Natural killer cell (primary cell): ENCODE measurements around the gene KIF2A. TPM values are rescaled to one million over a fixed set of nuclear protein-coding genes. Genes with fewer than 3 reads are reported as not detected.

Experiments
- ATAC-seq, 3 donors: fragments of 150-1000 bp in 2 of 3; fragments of 200-7000 bp in 1 of 3; cut with Tn5 transposase; 1 replicate in 1 of 3; 2 replicates in 2 of 3; pipeline ENCODE4 v1.10.0; 2021; ENCODE audit warnings: mild to moderate bottlenecking in 2 of 3, moderate library complexity in 2 of 3
- DNase-seq, 2 donors: peaks; one replicate each; pipeline versions ENCODE4 v3.0.0 to v3.0.0-alpha.2; 2013 to 2021; ENCODE audit warnings: mixed read lengths in 1 of 2
- H3K27ac ChIP-seq: one replicate; pipeline ENCODE4 v1.5.1; 2013; ENCODE audit warnings: mild to moderate bottlenecking, low read length
- H3K27me3 ChIP-seq: one replicate; pipeline ENCODE4 v1.6.1; 2013; ENCODE audit warnings: low read length; ENCODE audit not compliant: control insufficient read depth, insufficient read depth
- H3K36me3 ChIP-seq: one replicate; pipeline ENCODE4 v1.6.1; 2013; ENCODE audit warnings: low read length; ENCODE audit not compliant: control insufficient read depth, insufficient read depth
- H3K4me1 ChIP-seq: one replicate; pipeline ENCODE4 v1.6.1; 2013; ENCODE audit warnings: low read length; ENCODE audit not compliant: control insufficient read depth, insufficient read depth
- H3K4me3 ChIP-seq: one replicate; pipeline ENCODE4 v1.5.1; 2013; ENCODE audit warnings: low read length
- H3K9me3 ChIP-seq: one replicate; pipeline ENCODE4 v1.6.1; 2013; ENCODE audit warnings: low read length; ENCODE audit not compliant: control insufficient read depth, insufficient read depth
- H3K27ac Mint-ChIP-seq, 2 donors: one replicate each; pipeline ENCODE4 v1.8.0; 2022; ENCODE audit warnings: mild to moderate bottlenecking in 2 of 2, mixed read lengths in 2 of 2, moderate library complexity in 1 of 2
- H3K27me3 Mint-ChIP-seq, 2 donors: one replicate each; pipeline ENCODE4 v1.8.0; 2022; ENCODE audit warnings: low read depth in 2 of 2, mixed read lengths in 2 of 2
- H3K36me3 Mint-ChIP-seq: one replicate; pipeline ENCODE4 v1.8.0; 2022; ENCODE audit warnings: mixed read lengths
- H3K4me1 Mint-ChIP-seq, 2 donors: one replicate each; pipeline ENCODE4 v1.8.0; 2022; ENCODE audit warnings: mixed read lengths in 2 of 2
- H3K4me3 Mint-ChIP-seq: one replicate; pipeline ENCODE4 v1.8.0; 2022; ENCODE audit warnings: mild to moderate bottlenecking, moderate library complexity, mixed read lengths
- H3K9me3 Mint-ChIP-seq, 2 donors: one replicate each; pipeline ENCODE4 v1.8.0; 2022; ENCODE audit warnings: mixed read lengths in 2 of 2
- CTCF ChIP-seq: fragments of 200-600 bp; IDR thresholded peaks from one replicate; pipeline ENCODE4 v1.8.0; 2022; ENCODE audit warnings: antibody characterized with exemption
- WGBS: methylation state at CpG from one replicate; pipeline ENCODE4 v1.1.7; 2013; ENCODE audit warnings: missing lambda C conversion rate; ENCODE audit not compliant: insufficient coverage; 5-methylcytosine and 5-hydroxymethylcytosine counted together
- intact Hi-C: fragments of 100-400 bp; cut with micrococcal nuclease; formaldehyde crosslinking; loops from one replicate; pipeline ENCODE4 v1.14.2; 2022
- total RNA-seq, 4 donors: library from RNA; stranded (reverse); fragments of 120-200 nt in 1 of 4; gene quantifications; one replicate each; pipeline versions ENCODE4 v1.2.3 to v1.2.4, GENCODE V29; 2013 to 2022

Gene KIF2A
- total RNA-seq, 3 donors from 2014 or later (not counting 1 experiment from before 2014, with no cell fraction given) = 80.4 to 95.2 (median 80.6) TPM

- Mint-ChIP-seq H3K36me3 (no peaks in the 10 kb centered on the region), H3K27me3 (no peaks in the 10 kb centered on the region), H3K4me3 (no peak overlapping the region), H3K4me1 (peaks cover 49 to 57% of the 10 kb centered on the region in 2 donors), H3K27ac (peak overlapping the region; percentile 79 to 84), H3K9me3 (no peaks in the 10 kb centered on the region)
- H3K36me3 ChIP-seq = no peaks in the 10 kb centered on the region
- H3K4me1 ChIP-seq = peaks cover 18% of the 10 kb centered on the region
- no peaks in the 10 kb centered on the region for H3K9me3 ChIP-seq
- H3K27ac ChIP-seq = no peak overlapping the region
- ATAC-seq (no peak), DNase-seq (no peak)
- no peaks in the 10 kb centered on the region for H3K27me3 ChIP-seq
- intact Hi-C loops = loop anchor here (5.0 kb wide), 1 partner anchor 34 kb away; the partner anchor contains the start of gene KIF2A
- H3K4me3 ChIP-seq = no peak overlapping the region
- TF ChIP-seq CTCF = no peak
- 88% methylated on average over 2 of the region's 2 CpGs for WGBS
These were observed 35.0 kb downstream of the KIF2A start for GRCh38 chr5:62340979-62341378.

GRCh38 chr5:62341783-62342475 is 35.9 kb downstream of the KIF2A start:
- intact Hi-C loops = loop anchor here (5.0 kb wide), 1 partner anchor 35 kb away; the partner anchor contains the start of gene KIF2A
- Mint-ChIP-seq H3K27ac (peak overlapping the region; percentile 79 to 84), H3K27me3 (no peaks in the 10 kb centered on the region), H3K4me3 (peak overlapping the region; percentile 80), H3K36me3 (no peaks in the 10 kb centered on the region), H3K9me3 (no peaks in the 10 kb centered on the region), H3K4me1 (peaks cover 48 to 51% of the 10 kb centered on the region in 2 donors)
- no peaks in the 10 kb centered on the region for H3K27me3 ChIP-seq
- 29% methylated on average over 4 of the region's 4 CpGs for WGBS
- H3K27ac ChIP-seq = peak overlapping the region; percentile 15
- no peak overlapping the region for H3K4me3 ChIP-seq
- H3K36me3 ChIP-seq = no peaks in the 10 kb centered on the region
- ATAC-seq (peak; percentile 55 to 68 (median 65)), DNase-seq (peak in 1 of 2 donors; percentile 43)
- H3K4me1 ChIP-seq = peaks cover 18% of the 10 kb centered on the region
- no peaks in the 10 kb centered on the region for H3K9me3 ChIP-seq
- TF ChIP-seq CTCF = no peak

- intact Hi-C loops = loop anchor here (5.0 kb wide), 1 partner anchor 35 kb away; the partner anchor contains the start of gene KIF2A
- no peak overlapping the region for H3K27ac ChIP-seq
- no CpG with 5 or more reads among the region's 2 CpGs for WGBS
These were observed 36.5 kb downstream of the KIF2A start for GRCh38 chr5:62342476-62342837.

More at GRCh38 chr5:62342476-62342837, 36.5 kb downstream of the KIF2A start:
- H3K36me3 Mint-ChIP-seq = no peaks in the 10 kb centered on the region
- Histone ChIP-seq H3K9me3 (no peaks in the 10 kb centered on the region), H3K4me1 (peaks cover 18% of the 10 kb centered on the region), H3K4me3 (no peak overlapping the region), H3K27me3 (no peaks in the 10 kb centered on the region), H3K36me3 (no peaks in the 10 kb centered on the region)
- peak overlapping the region; percentile 80 for H3K4me3 Mint-ChIP-seq
- no peaks in the 10 kb centered on the region for H3K27me3 Mint-ChIP-seq
- DNase-seq = no peak
- no peaks in the 10 kb centered on the region for H3K9me3 Mint-ChIP-seq
- no peak for TF ChIP-seq CTCF
- H3K27ac Mint-ChIP-seq = peak overlapping the region; percentile 79 to 84
- H3K4me1 Mint-ChIP-seq = peaks cover 48 to 51% of the 10 kb centered on the region in 2 donors
- peak; percentile 12 to 48 (median 40) for ATAC-seq
